Neutrophil (primary cell): Measurements from ENCODE around the gene RPUSD3.
A peak's percentile ranks its signal among the peaks of the same experiment; 100 is the strongest.

Source experiments
- H3K27ac ChIP-seq: fragments of 200-600 bp; sonication (generic); 2 replicates; pipeline ENCODE4 v1.5.1; 2016; ENCODE audit warnings: mild to moderate bottlenecking, moderate library complexity
- H3K27me3 ChIP-seq: fragments of 200-600 bp; sonication (generic); 2 replicates; pipeline ENCODE4 v1.6.0; 2016; ENCODE audit warnings: mild to moderate bottlenecking
- H3K36me3 ChIP-seq: fragments of 200-600 bp; sonication (generic); 2 replicates; pipeline ENCODE4 v1.5.1; 2017
- H3K4me1 ChIP-seq, 2 experiments: fragments of 200-600 bp in 1 of 2; sonication (generic) in 1 of 2; 1 replicate in 1 of 2; 2 replicates in 1 of 2; pipeline versions ENCODE4 v1.5.1 to v1.6.1; 2013 to 2016; ENCODE audit warnings: low read depth in 1 of 2, low read length in 1 of 2, mild to moderate bottlenecking in 1 of 2, moderate library complexity in 1 of 2; ENCODE audit not compliant: control insufficient read depth in 1 of 2, insufficient read depth in 1 of 2
- H3K4me3 ChIP-seq, 2 experiments: fragments of 200-600 bp in 1 of 2; sonication (generic) in 1 of 2; 1 replicate in 1 of 2; 2 replicates in 1 of 2; pipeline ENCODE4 v1.5.1; 2013 to 2016; ENCODE audit warnings: low read depth in 1 of 2, low read length in 1 of 2, mild to moderate bottlenecking in 1 of 2, moderate library complexity in 1 of 2
- H3K9me3 ChIP-seq: fragments of 200-600 bp; sonication (generic); 2 replicates; pipeline ENCODE4 v1.5.1; 2016
- CTCF ChIP-seq: fragments of 200-600 bp; sonication (generic); IDR thresholded peaks from 2 replicates; pipeline ENCODE4 v1.5.1; 2016; ENCODE audit warnings: antibody characterized with exemption

Gene RPUSD3

GRCh38 chr3:9846931-9847488 is 3.2 kb upstream of the RPUSD3 start:
- Histone ChIP-seq H3K27ac (no peak overlapping the region), H3K4me1 (peaks cover 15 to 17% of the 10 kb centered on the region in 2 experiments), H3K4me3 (no peak overlapping the region), H3K9me3 (no peaks in the 10 kb centered on the region), H3K36me3 (no peaks in the 10 kb centered on the region), H3K27me3 (no peaks in the 10 kb centered on the region)
- TF ChIP-seq CTCF, result no peak

GRCh38 chr3:9846231-9846630 is 2.4 kb upstream of the RPUSD3 start:
- Histone ChIP-seq H3K4me3 (no peak overlapping the region), H3K4me1 (peaks cover 15 to 17% of the 10 kb centered on the region in 2 experiments), H3K27ac (no peak overlapping the region), H3K9me3 (no peaks in the 10 kb centered on the region), H3K36me3 (no peaks in the 10 kb centered on the region), H3K27me3 (no peaks in the 10 kb centered on the region)
- TF ChIP-seq CTCF, result no peak

- no peak overlapping the region for H3K4me3 ChIP-seq
- no peaks in the 10 kb centered on the region for H3K9me3 ChIP-seq
- peaks cover 28% of the 10 kb centered on the region for H3K36me3 ChIP-seq
- H3K27me3 ChIP-seq, result no peaks in the 10 kb centered on the region
- TF ChIP-seq CTCF, result no peak
- H3K27ac ChIP-seq, result no peak overlapping the region
- H3K4me1 ChIP-seq, result peaks cover 26 to 27% of the 10 kb centered on the region in 2 experiments
These were observed 2.8 kb downstream of the RPUSD3 start for GRCh38 chr3:9841015-9841414.

GRCh38 chr3:9838856-9839255 is 5.0 kb downstream of the RPUSD3 start:
- Histone ChIP-seq H3K27me3 (no peaks in the 10 kb centered on the region), H3K9me3 (no peaks in the 10 kb centered on the region), H3K4me3 (no peak overlapping the region), H3K27ac (peak overlapping the region; percentile 25), H3K36me3 (peaks cover 48% of the 10 kb centered on the region), H3K4me1 (peaks cover 19% of the 10 kb centered on the region in 2 experiments)
- no peak for TF ChIP-seq CTCF

- Histone ChIP-seq H3K36me3 (peaks cover 56% of the 10 kb centered on the region), H3K4me3 (no peak overlapping the region), H3K27me3 (no peaks in the 10 kb centered on the region), H3K9me3 (no peaks in the 10 kb centered on the region), H3K4me1 (peaks cover 12 to 14% of the 10 kb centered on the region in 2 experiments), H3K27ac (peak overlapping the region; percentile 25)
- no peak for TF ChIP-seq CTCF
These were observed 5.9 kb downstream of the RPUSD3 start for GRCh38 chr3:9837701-9838582.
